ENCODE data around the gene RIMKLA. TPM values are rescaled to one million over a fixed set of nuclear protein-coding genes. Genes with fewer than 3 reads are reported as not detected.
A peak's percentile ranks its signal among the peaks of the same experiment; 100 is the strongest.

The RIMKLA gene
- total RNA-seq, 1 experiment from 2014 or later = not detected

DNA sequence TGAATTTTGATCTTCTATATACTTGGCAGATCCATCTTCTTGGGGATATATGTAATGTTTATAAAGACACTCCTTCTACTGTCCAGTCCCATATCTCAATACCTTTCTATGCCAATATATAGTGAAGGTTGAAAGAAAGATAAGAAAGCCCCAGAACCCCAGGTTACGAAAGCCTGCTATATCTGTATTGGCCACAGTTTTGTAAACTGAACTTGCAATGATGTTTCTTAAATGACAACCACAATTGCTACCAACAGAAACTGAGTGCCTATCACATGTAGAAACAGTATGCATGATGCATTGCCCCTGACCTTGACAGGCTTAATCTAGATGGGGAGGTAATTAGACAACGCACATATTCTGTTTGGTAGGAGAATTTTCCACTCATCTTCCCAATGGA, 7.8 kb upstream of the RIMKLA start:
- DNase-seq (ENCODE audit: low read depth) = no peak

DNA sequence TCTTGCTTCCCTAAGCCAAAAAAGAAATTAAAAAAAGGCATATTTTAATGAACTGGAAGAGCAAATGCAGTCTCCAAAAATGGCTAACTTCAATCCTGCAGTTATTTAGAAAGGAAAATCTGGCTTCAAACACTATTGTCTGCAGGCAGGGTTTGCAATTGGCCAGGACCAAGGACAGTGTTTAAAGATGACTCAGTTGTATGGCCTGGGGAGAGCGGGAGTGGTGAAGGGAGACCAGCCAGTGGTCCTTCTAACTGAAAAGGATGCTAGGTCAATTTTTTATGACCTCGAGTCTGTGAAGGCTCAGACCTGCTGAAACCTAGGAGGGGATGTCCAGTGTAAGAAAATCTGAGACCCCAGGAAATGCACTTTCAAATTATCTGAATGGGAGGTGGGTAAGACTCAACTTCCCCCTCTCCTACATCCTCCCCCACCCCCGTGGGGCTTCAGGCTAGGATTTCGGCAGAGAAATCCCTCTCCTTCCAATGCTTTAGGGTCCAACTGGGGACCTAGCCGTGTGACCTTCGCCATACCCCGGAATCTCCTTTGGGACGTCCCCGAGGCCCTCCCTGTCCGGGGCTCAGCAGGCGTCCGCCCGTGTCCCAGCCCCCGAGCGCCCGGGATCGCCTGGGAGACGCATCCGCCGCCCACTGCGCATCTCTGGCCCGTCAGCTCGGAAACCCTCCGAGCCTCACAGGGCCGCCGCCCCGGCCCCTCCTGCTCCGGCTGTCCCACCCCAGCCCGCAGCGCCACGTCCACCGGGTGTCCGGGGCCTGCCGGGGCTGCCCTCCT, 602 bp upstream of the RIMKLA start:
- DNase-seq (ENCODE audit: low read depth) = peak; percentile 48

DNA sequence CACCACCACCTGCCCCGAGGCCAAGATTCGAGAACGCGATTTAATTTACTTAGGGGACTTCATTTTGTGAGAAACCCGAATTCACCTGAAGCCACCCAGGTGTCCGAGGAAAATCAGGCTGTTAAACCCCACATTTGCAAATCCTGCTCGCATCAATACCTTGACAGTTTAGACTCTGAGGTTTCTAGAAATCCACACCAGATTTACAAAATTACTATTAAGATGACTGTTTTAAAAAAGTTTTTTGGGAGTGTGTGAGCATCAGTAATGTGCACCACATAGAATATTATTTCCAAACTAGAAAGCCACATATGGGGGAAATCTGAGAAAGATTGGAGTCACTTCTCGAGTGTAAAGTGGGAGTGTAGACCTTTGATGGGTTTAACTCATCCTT, 685 bp downstream of the RIMKLA start:
- no peak for DNase-seq (ENCODE audit: low read depth)

DNA sequence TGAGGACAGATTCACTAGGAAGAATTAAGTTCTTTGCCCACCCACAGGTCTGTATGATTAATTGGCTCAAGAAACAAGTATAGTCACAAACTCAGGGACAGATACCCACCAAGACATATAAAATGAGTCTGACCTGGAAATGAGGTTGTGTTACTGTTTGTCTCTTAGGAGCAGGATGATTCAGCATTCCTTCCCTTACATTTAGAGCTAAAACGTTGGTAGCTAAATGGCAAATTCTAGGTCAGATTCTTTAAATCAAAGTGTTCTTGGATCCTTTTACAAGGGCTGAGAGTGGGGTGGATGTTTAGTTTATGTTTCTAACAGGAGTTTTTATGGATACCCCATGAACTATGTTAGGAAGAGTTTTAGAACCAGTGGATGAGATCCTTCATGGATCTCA, 4.7 kb downstream of the RIMKLA start:
- DNase-seq (ENCODE audit: low read depth) = peak; percentile 22

DNA sequence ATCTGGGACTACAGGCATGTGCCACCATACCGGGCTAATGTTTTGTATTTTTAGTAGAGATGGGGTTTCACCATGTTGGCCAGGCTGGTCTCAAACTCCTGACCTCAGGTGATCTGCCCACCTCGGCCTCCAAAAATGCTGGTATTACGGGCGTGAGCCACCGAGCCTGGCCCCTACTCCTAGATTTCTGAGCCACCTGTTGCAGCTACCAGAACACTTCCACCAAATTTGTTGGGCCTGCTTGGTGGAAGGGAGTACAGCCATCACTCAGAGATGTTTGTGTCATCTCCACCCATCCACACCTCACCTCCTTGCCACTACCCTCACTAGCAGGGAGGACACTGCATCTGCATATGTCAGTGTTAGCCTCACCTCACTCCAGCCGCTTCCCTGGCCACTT, 5.5 kb downstream of the RIMKLA start:
- no peak for DNase-seq (ENCODE audit: low read depth)

DNA sequence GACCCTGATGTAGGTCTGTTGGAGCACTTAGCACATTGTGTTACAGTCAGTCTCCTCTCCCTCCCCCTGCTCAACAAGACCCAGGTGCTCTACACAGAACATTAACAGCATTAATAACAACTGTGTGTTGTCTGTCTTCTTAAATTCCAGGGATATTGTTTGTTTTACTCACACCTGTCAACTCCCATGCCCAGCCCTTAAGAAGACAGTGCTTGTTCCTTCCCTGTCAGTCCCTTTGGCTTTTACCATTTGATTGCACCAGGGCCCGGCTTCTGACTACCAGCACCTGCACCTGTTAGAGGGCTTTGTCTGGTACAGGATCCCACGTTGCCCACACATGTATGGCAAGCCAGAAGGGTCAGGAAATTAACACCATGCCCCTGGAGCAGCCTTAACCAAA, 11.7 kb downstream of the RIMKLA start:
- DNase-seq (ENCODE audit: low read depth) = no peak

DNA sequence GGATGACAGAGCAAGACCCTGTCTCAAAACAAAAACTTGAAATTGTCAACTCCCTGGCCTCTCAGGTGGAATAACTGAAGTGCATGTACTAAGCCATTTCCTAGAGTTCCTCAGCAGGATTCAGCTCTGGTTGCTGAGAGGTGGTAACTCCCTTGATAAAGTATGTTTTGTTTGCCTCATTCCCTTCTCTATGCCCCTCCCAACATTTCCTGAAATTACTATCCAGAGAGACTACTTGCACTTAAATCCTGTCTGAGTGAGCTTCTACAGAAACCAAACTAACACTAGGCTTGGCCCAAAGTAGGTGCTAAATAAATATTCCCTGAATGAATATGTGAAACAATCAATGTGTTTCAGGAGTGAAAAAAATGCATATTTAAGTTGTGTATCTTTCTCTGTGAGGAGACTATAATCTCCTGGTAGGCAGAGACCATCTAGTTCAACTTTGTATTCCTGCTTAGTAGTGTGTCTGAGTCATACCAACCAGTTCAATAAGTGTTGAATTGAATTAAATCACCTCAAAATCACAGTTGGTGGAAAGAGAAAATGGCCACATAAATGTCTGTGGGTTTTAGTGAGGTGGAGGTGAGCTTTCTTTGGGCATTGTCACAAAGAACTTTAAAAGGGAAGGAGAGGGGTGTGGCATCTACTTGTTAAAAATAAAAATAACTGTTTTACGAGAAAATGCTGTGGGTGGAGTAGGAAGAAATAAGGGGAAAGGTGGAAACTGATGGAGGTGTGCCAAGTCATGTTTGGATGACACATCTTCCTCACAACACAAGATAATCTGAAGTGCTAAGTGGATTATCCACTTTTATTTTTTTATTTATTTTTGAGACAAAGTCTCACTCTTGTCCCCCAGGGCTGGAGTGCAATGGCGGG, 12.6 kb downstream of the RIMKLA start:
- DNase-seq (ENCODE audit: low read depth) = peak; percentile 16

DNA sequence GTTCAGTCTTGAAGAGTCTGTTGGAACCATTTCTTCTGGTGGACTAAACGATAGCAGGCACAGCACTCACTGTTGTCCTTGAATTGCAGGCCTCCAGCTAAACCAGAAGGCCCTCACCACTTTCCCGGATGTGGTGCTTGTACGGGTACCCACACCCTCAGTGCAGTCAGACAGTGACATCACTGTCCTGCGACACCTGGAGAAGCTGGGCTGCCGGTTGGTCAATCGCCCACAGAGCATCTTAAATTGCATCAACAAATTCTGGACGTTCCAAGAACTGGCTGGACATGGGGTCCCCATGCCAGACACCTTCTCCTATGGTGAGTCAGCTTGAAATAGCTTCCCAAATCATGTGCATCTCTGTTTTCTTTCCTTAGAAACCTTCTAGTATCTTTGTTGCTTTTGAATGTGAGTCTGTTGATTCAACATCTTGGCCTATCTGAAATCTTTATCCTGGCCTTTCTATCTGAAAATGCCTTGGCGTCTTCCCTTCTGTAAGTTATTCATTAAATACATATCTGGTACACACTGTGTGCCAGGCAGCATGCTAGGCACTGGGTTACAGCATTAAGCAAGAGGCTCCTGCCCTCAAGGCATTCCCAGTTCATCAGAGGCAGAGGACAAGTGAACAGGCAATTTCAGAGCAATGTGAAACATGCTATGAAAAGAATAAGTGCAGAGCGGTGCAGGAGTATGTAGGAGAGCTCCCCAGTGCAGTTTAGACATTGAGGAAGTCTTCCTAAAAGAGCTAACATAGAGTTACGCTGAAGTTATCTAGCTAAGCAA, 18.9 kb downstream of the RIMKLA start:
- DNase-seq (ENCODE audit: low read depth) = no peak

DNA sequence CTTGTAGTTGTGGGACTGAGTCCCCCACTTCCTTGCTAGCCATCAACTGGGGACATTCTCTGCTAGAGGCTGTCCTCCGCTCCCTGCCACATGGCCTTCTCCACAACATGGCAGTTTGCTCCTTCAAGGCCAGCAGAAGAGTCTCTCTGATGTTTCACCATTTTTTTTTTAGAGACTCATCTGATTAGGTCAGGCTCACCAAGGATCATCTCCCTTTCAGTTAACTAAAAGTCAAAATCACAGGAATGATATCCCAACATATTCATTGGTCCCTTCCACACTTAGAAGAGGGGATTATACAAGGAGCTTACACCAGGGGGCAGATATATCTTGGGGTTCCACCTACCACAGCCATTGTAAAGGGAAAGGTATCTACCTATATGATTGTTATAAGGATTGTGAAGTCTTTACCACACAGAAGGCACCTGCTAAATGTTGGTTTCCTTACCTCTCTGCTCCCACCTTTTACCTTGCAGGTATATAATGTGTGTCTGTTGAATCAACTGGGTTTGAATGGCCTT, 23.3 kb downstream of the RIMKLA start:
- no peak for DNase-seq (ENCODE audit: low read depth)

DNA sequence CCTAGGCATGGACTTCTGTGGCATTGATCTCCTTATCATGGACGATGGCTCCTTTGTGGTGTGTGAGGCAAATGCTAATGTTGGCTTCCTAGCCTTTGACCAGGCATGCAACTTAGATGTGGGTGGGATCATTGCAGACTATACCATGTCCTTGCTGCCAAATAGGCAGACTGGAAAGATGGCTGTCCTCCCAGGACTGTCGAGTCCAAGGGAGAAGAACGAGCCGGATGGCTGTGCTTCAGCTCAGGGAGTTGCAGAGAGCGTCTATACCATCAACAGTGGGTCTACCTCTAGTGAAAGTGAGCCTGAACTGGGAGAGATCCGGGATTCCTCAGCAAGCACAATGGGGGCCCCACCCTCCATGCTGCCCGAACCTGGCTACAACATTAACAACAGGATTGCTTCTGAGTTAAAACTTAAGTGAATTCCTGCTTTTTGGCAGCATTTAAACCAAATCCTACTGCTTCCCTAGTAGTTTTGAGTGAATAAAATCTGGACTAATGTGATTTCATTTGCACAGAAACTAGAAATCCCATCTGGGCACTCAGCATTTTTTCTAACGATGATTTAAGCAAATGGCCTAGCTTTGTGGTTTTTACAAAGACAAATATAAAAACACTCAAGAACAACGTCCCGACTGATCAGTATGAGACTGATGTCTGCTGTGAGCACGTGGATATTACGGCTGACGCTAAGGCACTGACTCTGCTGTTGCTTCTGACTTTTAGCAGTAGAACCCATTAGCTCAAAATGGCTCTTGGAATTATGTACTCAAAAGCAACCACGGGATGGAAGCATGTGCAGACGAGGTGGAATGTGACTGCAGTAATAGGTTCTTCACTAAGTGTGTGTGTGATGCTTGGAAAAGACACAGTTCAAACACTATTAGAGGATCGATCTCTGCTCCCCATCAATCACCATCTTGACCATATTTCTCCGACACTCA, 34.2 kb downstream of the RIMKLA start:
- no peak for DNase-seq (ENCODE audit: low read depth)

DNA sequence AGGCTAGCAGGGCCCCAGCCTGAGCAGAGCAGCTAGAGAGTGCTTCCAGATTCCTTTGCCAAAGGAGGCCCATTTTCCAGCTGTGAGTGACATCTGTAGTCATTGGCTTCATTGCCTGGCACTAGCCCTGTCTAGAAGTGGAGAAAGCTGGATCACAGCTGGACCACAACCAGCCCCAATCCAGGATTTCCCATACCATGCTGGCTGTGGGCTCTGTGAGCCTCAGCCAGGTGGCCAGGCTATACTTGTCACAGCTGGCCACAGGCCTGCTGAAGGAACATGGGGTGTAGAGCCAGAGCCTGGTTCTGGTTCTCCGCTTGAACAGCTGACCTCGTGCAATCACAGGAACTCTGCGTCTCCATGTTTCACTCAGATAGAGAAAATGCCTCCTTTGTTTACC, 36.6 kb downstream of the RIMKLA start:
- no peak for DNase-seq (ENCODE audit: low read depth)

DNA sequence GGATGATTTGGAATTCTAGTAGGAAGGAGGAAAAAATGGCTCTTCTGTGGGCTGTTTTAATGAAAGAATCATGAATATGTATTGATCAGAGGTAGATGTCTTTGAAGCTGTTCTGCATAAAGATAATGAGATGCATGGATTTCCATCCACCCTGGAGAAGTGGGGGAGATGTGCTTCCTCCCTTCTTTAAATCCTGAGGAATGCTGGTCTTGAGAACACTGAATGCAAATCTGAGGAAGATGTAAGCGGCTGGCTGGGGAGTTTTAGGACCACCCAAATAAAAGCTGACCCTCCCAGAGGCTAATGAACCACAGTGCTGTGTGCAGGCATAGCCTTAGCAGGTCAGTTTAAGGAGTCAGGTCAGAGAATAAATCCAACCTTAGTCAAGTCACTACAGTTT, 37.9 kb downstream of the RIMKLA start:
- no peak for DNase-seq (ENCODE audit: low read depth)

DNA sequence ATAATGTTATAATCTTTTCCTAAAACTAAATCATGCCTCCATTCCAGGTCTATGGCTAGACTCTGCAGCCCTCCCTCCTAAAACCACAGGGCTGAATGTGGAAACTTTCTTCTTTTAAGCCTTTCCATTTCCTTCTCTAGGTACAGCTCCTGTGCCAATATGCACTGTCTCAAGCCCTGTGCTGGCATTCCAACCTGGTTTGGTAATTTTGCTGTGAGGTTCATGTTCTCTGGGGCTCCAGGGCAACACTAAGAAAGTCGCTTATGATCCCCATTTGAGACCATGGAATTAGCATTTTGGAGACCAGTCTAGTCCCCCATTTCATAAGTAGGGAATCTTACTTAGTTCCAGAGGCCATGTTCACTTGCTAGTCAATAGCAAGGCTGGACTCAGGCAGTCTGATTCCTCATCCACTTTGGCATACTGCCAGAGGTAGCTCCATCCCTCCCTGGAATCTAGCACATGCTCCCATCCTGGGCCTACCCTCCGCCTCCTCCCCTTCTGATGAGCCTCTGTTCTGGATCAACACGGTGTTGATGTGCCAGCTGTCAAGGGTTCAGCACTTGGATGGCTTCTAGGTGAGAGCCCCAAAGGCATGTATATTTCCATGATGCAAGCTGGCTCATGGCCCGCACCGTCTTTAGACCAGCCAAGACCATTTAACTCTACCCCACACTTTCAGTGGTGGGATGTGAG, 38.7 kb downstream of the RIMKLA start:
- no peak for DNase-seq (ENCODE audit: low read depth)

DNA sequence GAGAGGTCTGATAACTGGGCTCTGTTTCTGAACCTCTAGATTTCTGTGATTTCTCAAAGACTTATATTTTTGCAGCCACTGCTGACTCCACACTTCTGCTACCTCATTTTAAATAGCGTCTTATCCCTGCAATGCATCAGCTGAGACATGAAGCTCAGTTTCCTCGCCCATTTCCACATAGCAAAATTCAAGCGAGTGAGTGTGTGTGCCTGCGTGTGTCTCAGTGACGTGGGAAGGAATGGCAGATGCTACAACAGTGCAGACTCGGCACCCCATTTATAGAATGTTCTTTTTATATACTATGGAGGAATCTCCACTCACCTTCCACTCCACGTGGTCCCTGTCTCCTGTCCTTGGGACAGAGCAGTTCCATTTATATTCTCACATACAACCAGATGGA, 39.5 kb downstream of the RIMKLA start:
- no peak for DNase-seq (ENCODE audit: low read depth)

DNA sequence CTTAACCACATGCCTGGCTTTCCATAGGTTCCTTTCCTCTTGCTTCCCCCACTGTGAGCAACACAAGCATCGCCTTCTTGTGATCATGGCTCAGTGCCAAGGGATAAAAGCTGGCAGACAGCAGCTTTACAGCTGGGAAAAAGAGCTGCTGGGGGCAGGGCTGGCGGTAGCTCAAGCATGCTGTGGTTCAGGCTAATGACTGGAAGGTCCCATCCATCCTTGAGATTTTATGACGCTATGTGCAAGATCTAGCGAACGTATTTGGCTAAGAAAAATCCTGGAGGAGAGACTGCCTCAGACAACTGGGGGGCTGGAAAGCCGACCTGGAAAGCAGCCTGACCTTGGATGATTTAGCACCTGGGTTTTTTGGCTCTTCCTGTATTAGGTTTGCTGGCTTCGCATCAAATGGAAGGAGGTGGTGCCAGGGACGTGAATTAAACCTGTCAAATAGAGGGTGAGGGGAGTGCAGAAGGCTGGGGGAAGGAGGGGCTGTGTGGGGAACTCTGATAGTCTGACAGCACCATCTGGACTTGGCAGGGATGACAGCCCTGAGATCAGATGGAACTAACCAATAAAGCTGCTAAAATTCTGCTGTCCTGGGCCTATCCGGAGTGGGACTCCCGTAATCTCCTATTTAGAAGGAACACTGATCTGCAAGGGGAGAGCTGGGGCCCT, 40.5 kb downstream of the RIMKLA start:
- peak; percentile 58 for DNase-seq (ENCODE audit: low read depth)

DNA sequence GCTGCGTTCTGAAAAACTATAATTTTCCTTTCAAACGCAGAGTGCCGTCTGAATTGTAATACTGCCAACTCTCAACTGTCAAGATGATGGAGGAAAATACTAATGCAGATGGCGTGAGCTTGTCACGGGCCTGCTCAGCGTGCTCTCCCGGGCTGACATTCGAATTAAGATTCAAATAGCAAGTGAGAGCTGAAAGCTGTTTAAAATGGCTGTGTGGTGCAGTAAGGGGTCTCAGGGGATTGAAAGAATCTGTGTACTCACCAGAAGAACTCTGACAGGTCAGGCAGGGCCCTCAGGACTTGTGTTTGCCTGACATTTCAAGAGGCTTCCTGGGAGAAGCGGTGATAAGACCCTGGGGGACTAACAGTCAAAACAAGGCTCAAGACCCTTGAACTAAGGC, 42.1 kb downstream of the RIMKLA start:
- no peak for DNase-seq (ENCODE audit: low read depth)

DNA sequence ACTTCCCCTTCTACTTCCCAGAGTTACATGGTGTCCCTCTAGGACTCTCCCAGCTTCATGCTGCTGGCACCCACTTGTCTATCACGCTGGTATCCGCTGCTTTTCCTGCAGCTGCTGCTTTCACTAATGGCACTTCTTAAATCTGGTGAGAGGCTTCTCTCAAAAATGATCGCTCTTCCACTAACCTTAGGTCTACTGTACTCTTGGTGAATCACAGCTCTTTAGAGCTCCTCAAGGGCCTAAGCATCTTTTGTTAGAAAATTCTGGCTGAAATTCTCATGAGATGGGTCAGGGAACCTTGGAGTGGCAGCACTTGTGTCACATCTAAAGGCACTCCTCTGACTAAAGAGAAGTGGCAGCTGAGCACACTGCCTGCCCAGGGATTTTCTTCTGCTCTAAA, 43.1 kb downstream of the RIMKLA start:
- DNase-seq (ENCODE audit: low read depth) = no peak

DNA sequence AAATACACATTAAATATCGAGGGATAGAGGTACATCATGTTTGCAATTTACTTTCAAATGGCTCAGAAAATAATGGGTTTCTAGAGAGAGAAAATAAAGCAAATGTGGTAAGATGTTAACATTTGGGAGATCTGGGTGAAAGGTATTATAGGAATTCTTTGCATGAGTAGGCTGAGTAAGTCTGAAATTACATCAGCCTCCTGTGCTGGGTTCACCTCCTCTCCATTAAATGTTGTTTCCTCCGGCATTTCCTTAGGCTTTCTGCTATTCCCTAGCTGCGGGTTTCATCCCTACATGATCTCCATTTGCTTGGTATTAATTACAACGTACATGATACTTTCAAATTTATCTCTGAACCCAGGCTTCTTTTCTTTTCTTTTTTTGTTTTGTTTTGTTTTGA, 43.6 kb downstream of the RIMKLA start:
- DNase-seq (ENCODE audit: low read depth) = no peak

DNA sequence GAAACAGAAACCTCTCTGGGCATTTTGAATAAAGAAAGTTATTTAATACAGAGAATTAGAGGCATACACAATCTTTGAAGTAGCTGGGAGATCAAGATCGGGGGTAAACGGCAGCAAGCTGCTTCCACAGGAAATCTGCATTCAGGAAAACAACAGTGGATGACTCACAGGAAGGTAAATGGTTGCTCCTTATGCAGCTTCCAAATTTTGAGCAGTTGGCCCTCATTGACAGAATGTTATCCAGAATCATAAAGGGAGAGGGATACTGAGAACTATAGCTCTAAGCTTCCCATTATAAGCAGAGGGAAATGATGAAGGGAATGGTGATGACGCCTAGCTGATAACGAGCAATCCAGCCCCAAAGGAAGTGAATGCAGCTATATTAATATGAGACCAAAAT, 46.6 kb downstream of the RIMKLA start:
- no peak for DNase-seq (ENCODE audit: low read depth)

DNA sequence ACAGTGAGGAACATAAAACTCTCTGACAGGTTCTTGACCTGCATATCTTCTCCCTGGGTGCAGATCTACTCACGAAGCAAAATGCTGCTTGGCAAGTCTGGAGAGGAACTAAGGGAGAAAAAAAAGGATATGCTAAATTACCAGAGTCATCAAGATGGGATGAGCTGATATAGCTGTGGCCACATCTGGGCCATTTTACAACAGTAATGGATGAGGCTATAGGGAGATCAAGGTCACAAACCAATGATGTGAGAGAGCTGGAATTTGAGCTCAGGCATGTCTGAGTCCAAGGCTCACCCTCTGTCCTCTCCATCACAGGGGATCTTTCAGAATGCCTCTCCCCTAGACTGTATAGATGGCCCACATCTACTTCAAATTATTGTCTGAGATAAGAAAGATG, 49.0 kb downstream of the RIMKLA start:
- DNase-seq (ENCODE audit: low read depth) = no peak
